Glomerular visceral epithelial cell (primary cell): ENCODE data around the gene F2.
"Not testable (repeated sequence)": the region's sequence is repeated elsewhere in the genome, so short reads cannot be mapped to it uniquely, and the experiment has no call there.

Experiments used
- DNase-seq: peaks from one replicate; pipeline ENCODE4 v3.0.0-alpha.2; 2016; ENCODE audit errors: extremely low spot score

Gene F2

DNA sequence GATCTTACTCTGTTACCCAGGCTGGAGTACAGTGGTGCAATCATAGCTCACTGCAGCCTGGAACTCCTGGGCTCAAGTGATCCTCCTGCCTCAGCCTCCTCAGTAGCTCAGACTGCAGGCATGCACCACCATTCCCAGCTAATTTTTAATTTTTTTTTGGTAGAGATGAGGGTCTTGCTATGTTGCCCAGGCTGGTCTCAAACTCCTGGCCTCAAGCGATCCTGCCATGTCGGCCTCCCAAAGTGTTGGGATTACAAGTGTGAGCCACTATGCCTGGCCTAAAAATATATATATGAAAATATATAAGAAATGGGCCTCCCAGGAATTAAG lies 1.2 kb upstream of the F2 start:
- DNase-seq: not testable (repeated sequence)

DNA sequence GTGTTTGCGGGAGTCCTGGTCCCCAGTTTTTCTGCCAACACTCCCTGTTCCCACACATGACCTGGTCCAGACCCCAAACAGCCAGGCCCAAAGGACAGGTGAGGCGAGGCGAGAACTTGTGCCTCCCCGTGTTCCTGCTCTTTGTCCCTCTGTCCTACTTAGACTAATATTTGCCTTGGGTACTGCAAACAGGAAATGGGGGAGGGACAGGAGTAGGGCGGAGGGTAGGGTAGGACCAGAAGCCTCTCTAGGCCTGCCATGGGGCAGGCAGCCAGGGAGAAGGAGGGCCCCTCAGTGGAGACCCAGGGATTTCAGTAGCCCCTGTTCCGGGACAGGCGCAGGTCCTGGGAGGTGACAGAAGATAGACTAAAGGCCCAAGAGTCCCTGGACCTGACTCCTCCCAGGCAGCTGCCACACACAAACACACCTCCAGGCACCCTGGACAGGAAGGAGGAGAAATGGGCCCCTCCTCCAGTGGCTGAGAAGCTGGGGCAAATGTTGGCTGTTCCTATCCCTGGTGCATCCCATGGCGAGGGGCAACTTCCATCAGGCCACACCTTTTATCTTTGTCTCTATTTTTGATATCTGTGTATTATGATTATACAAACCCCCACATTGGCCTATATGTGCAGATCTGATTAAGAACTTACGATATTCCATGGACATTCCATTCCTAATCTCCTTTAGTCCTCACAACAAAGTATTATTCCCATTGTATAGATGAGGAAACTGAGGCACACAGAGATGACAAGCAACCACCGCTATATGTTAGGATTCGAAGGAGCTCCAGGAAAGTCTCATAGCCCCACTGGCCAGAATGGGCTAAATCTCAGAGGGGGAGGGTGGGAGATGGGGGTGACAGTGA lies 626 bp upstream of the F2 start:
- no peak for DNase-seq

DNA sequence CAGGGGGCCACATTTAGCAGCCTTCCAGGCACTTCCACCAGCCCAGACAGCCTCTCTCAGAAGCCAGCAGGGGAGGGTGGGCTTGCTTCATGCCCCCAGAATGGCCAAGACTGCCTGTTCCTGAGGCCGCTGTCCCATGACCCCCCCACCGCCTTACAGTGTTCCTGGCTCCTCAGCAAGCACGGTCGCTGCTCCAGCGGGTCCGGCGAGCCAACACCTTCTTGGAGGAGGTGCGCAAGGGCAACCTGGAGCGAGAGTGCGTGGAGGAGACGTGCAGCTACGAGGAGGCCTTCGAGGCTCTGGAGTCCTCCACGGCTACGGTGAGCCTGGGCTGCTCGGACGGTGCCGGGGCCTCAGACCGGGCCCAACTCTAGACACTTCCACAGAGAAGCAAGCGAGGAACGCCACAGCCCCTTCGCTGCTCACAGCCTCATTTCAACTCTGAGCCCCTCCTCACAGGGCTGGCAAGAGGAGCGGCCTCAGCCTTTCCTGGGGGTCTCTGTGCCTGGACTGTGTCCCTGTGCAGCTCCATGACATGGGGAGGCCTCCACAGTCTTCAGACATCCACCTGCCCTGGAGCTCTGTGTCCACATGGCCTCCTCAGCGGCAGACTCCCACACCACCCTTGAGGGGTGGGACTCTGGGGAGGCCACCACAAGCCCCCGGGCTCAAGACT lies 668 bp downstream of the F2 start:
- DNase-seq: no peak

DNA sequence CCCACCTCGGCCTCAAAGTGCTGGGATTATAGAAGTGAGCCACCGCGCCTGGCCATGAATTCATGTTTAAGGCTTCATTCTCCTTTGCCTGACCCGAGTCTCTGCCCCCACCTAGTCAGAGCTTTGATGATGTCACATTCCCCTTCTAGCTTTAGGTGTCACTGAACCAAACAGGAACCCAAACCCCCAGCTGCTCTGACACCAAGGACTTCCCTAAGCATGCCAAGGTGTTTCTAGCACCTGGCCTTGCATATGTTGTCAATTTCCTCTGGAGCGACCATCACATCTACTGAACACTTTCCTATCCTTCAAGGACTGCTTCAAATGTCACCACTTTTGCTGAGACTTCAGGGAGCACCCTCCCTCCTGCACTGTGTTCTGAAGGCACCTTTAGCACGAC lies 2.3 kb downstream of the F2 start:
- no peak for DNase-seq

DNA sequence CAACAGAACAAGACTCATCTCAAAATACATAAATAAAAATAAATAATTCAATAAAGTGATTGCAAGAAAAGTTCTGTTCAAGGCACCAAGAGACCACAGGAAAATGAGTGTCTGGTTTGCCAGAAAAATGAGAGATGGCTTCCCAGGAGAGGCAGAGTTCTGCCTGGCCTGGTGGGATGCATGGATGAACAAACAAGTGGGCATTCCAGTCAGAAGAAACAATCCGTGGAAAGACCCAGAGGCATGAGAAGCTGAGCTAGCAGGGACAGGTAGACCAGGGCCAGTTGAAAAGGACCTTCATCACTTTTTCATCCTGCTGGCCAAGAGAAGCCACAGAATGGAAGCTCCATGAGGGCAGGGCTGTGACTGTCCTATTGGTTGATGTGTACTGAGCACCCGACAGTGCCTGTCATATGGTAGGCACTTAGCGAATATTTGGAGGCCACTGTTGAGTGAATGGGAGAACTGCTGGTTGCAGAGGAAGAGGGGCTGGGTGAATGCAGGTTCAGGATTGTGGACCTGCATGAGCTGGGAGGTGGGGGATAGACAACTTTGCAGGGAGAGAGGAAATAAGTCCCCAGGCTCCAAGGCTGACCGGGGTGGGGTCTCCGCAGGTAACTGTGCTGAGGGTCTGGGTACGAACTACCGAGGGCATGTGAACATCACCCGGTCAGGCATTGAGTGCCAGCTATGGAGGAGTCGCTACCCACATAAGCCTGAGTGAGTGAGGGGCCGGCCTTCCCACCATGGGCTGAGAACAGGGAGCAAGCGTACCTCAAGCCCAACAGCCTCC lies 3.7 kb downstream of the F2 start:
- no peak for DNase-seq

DNA sequence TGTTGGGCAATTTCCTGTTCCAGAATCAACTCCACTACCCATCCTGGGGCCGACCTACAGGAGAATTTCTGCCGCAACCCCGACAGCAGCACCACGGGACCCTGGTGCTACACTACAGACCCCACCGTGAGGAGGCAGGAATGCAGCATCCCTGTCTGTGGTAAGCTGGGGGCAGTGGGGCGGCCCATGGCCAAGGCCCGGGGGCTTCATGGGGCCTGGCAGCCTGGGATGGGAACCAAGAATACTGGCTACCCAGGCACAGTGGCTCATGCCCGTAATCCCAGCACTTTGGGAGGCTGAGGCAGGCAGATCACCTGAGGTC lies 4.3 kb downstream of the F2 start:
- no peak for DNase-seq

DNA sequence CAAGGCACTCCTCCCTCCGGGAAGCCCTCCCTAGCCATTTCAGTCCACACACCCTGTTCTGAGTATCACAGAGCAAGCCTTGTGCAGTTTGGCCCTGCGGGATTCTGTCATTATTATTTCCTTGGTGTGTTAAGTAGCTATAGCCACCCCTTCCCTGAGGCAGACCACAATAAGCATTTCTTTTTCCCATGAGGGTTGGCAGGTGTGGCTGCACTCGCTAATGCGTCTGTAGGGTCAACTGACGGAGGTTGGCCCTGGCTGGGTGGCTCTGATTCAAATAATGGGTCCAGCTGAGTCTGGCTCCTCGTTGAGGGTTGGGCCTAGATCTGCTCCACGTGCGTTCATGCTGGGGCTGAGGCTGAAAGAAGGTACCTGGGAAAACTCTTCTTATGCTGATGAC lies 5.1 kb downstream of the F2 start:
- DNase-seq: no peak

DNA sequence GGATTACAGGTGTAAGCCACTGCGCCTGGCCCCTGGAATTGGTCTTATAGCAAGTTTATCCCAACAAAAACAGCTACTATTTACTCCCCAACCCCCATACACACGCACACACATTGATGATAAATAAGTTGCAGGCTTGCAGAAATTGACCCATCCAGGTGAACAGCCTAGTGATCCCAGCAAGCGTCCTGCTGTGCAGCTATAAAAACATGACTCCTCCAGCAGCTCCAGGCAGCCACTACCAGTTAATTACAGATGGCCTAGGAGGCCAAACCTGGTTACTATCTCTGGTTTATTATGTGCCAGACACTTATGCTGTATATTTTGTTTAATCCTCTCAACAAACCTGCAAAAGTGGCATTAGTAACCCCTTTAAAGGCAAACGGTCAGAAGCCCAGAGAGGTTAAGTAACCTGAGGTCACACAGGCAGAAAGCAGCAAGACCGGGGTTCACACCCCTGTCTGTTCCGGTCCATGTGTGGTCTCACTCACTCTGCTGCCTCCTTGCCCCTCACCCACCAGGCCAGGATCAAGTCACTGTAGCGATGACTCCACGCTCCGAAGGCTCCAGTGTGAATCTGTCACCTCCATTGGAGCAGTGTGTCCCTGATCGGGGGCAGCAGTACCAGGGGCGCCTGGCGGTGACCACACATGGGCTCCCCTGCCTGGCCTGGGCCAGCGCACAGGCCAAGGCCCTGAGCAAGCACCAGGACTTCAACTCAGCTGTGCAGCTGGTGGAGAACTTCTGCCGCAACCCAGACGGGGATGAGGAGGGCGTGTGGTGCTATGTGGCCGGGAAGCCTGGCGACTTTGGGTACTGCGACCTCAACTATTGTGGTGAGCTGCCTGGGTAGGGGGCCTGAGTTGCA lies 6.6 kb downstream of the F2 start:
- DNase-seq: no peak

DNA sequence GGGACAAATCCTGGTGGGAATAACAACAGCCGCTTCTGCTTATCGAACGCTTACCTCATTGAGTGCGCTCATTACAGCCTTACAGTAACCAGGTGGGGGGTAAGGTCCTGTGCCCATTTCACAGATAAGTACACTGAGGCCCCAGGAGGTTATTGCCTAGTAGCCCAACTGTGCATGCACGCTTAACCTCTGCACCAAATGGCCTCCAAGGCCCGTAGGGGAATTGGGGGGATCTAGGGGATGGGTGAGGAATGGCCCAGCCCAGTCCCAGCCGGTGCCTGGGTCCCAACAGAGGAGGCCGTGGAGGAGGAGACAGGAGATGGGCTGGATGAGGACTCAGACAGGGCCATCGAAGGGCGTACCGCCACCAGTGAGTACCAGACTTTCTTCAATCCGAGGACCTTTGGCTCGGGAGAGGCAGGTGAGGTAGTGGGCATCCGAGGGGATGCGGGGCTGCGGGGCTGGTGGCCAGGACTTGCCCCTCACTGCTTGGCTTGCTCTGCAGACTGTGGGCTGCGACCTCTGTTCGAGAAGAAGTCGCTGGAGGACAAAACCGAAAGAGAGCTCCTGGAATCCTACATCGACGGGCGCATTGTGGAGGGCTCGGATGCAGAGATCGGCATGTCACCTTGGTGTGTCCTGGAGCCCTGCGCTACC lies 7.3 kb downstream of the F2 start:
- DNase-seq: no peak

DNA sequence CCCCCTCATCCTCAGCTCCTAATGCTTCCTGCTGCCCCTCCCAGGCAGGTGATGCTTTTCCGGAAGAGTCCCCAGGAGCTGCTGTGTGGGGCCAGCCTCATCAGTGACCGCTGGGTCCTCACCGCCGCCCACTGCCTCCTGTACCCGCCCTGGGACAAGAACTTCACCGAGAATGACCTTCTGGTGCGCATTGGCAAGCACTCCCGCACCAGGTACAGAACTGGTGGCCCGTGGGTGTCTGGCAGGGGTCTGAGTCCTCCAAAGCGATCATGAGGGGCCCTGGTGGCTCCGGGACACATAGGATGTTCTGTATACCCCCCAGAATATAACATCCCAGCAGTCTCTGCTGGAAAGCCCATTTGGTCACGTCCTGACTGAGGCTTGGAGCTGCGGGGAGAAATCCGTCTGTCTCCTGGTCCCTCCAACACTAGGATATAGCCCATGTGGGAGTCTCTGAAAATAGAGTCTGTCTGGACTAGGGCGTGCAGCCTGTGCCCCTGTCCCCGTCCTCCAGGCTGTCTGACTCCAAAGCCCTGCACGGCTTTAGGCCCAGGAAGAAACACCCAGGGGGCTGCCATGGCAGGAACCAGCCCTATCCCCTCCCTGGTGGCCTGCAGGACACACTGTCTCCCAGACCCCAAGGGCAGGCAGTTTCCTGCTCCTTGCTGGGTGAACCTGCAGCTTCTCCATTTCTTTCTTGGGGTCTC lies 9.1 kb downstream of the F2 start:
- no peak for DNase-seq

DNA sequence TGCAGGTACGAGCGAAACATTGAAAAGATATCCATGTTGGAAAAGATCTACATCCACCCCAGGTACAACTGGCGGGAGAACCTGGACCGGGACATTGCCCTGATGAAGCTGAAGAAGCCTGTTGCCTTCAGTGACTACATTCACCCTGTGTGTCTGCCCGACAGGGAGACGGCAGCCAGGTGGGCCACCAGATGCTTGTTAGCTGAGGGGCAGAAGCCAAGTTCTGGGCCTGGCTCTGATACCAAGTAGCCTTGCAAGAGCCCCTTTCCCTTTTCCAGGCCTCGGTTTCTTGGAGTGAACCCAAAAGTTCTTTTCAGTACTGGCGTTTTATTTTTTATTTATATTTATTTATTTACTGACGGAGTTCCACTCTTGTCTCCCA lies 9.6 kb downstream of the F2 start:
- no peak for DNase-seq

DNA sequence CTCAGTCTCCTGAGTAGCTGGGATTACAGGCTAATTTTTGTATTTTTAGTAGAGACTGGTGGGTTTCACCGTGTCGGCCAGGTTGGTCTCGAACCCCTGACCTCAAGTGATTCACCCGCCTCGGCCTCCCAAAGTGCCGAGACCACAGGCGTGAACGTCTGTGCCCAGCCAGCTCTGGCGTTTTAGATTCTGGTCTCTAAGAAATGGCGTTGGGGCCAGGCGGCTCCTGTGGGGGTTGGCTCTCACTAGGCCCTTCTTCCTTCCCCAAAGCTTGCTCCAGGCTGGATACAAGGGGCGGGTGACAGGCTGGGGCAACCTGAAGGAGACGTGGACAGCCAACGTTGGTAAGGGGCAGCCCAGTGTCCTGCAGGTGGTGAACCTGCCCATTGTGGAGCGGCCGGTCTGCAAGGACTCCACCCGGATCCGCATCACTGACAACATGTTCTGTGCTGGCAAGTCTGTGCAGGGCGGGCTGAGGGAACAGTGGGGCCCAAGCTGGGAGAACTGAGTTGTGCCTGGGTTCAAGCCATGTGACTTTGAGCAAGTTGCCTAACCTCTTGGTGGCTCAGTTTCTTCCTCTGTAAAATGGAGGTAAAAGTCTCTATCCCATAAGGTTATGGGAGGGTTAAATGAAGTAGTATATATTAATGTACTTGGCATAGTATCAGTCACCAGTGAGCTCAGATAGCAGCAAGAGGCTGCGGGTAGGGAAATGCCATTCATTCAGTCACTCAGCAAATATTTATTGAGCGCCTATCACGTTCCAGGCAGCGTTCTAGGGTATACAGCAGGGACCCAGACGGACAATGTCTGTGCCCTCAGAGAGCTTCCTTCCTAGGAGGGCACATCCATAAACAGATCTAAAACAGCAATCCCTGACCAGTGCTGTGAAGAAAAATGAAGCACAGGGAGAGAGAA lies 10.4 kb downstream of the F2 start:
- DNase-seq: no peak

DNA sequence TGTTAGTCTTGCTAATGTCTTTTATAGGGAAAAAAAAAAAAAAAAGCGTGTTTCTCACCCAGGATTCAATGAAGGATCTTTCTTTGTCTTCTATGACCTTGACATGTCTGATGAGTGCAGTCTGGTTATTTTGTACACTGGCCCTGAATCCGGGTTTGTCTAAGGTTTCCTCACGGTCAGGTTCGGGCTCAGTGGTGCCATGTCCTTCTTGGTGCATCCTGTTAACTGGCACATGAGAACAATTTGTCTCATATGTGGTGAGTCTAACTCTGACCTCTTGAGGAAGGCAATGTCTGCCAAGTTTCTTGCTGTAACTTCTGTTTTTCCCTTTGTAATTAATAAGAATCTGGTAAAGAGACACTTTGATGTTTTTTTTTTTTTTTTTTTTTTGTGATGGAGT lies 12.5 kb downstream of the F2 start:
- no peak for DNase-seq

DNA sequence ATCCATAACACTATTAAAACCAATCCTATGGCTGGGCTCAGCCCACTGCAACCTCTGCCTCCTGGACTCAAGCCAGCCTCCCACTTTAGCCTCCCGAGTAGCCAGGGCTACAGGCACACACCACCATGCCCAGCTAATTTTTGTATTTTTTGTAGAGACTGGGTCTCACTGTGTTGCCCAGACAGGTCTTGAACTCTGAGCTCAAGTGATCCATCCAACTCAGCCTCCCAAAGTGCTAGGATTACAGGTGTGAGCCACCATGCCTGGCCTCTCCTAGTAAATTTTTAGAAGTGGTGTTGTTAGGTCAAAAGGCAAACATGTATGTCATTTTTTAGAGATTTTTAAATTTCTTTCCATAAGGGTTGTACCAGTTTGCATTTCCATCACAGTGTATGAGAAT lies 14.2 kb downstream of the F2 start:
- no peak for DNase-seq

DNA sequence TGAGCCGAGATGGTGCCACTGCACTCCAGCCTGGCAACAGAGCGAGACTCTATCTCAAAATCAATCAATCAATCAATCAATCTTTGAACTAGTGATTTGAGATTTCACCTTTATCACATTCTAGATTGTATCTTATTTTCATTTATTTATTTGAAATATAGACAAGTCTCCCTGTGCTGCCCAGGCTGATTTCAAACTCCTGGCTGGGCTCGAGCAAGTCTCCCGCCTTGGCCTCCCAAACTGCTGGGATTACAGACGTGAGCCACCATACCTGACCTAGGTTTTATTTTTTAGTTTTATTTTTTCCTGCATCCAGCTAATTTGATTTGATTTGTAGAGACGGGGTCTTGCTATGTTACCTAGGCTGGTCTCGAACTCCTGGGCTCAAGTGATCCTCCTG lies 17.1 kb downstream of the F2 start:
- no peak for DNase-seq

DNA sequence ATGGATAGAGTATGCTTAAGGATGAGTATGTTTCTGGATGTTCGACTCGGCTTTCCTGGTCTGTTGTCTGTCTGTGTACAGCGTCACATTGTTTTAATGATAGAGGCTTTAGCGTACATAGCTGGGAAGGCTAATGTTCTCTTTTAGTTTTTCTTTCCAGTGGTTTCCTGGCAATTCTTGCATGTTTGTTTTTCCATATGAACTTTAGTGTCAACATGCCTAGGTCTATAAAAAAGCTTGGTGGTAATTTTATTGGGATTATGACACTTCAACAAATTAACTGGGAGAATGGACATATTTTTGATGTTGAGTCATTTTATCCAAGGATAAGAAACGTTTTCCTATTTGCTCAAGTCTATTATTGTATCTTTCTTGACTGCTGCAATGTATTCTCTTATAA lies 17.6 kb downstream of the F2 start:
- no peak for DNase-seq

DNA sequence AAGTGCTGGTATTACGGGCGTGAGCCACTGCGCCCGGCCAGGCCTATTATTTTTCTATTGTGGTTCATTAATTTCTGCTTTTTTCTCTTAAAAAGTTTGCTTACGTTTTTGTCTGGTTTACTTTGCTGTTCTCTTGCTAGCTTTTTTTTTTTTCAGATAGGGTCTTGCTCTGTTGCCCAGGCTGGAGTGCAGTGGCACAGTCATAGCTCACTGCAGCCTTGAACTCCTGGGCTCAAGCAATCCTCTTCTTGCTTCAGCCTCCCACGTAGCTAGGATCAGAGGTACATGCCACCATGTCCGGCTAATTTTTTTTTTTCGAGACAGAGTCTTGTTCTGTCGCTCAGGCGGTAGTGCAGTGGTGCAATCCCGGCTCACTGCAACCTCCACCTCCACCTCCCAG lies 18.7 kb downstream of the F2 start:
- DNase-seq: no peak

DNA sequence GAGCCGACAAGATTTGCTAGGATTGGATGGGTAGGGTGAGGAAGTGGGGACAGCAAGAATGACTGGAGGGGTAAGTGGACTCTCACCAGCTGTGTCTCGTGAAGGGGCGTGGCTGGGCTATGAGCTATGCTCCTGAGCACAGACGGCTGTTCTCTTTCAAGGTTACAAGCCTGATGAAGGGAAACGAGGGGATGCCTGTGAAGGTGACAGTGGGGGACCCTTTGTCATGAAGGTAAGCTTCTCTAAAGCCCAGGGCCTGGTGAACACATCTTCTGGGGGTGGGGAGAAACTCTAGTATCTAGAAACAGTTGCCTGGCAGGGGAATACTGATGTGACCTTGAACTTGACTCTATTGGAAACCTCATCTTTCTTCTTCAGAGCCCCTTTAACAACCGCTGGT lies 19.9 kb downstream of the F2 start:
- DNase-seq: no peak

DNA sequence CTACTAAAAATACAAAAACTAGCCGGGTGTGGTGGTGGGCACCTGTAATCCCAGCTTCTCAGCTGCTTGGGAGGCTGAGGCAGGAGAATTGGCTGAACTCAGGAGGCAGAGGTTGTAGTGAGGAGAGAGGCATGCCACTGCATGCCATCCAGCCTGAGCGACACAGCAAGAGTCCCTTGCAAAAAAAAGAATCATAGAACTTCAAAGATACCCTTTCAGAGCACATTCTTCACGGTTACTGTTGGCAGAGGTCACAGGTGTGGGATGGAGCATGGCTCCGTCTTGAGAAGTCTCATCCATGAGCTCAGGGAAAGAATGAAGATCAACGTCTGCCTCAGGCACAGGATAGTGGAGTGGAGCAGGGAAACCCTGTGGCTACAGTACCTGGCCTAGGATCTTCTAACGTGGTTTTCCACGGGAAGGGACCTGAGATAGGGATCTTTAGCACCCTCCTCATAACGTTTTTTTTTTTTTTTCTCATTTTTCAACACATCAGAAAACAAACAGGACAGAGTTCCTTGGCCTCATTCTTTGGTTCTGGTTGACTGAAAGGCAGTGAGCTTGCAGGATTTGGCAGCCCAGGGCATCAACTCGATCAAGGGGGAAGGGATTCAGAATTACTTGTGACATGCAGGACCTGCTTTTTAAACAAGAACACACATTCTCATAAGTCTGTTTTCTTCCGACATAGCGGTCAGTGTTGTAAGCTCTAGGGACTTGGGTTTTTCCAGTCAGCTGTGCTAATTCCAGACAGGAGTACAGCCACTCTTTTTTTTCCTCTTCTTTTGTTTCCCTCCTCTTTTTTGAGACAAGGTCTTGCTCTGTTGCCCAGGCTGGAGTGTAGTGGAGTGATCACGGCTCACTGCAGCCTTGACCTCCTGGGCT lies 22.8 kb downstream of the F2 start:
- no peak for DNase-seq
